ENCODE data around the gene MATN1.

MATN1 gene

DNA sequence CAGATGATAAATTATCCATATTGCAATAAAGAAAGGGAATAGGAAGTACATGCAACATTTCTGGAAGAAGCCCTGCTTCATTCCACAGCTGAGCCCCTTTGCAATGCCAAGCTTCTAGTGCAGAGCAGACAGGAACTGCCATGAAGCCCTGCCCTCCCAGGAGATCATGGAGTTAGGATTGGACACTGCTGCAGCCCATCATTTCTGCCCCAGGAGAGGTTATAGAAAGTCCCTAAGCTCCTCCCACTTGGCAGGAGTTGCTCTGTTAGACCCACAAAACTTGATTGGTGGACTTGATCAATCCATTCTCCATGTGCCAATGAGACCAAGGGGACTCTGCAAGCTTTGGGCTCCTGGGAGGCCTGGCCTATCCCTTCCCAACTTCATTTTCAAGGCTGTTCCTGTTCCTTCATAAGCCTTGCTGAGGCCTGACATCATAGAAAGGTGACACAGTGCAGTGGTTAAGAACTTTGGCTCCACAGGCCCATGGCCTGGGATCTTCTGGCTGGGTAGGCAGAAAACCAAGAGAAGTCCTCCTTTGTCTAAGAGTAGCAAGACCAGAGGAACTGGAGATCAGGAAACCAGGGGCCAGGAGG is 35.5 kb upstream of the MATN1 start:
- DNase-seq, result no peak
- intact Hi-C loops (cut with DNase I), result no loop called here

DNA sequence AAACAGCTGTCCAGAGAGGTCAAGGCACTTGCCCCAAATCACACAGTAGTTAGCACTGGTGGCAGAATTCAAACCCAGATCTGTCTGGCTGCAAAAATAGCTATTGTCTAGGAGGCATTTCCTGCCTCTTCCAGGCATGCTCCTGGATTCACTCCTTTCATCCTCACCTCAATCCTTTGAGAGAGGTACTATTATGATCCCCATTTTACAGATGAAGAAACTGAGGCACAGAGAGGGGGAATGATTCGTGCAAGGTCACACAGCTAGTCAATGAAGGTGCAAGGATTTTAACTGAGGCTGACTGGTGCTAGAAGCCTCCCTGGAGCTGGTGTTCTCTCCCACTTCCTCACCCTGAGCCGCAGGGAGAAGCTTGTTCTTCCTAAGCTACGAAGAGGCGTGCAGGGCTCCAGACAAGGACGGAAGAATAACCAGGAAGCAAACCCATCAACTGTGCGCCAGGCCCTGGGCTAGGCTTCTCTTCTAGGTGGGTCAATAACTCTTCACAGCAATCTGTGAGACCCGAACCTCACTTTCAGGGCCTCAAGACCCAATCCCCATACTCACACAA is 34.8 kb upstream of the MATN1 start:
- intact Hi-C loops (cut with DNase I), result no loop called here

DNA sequence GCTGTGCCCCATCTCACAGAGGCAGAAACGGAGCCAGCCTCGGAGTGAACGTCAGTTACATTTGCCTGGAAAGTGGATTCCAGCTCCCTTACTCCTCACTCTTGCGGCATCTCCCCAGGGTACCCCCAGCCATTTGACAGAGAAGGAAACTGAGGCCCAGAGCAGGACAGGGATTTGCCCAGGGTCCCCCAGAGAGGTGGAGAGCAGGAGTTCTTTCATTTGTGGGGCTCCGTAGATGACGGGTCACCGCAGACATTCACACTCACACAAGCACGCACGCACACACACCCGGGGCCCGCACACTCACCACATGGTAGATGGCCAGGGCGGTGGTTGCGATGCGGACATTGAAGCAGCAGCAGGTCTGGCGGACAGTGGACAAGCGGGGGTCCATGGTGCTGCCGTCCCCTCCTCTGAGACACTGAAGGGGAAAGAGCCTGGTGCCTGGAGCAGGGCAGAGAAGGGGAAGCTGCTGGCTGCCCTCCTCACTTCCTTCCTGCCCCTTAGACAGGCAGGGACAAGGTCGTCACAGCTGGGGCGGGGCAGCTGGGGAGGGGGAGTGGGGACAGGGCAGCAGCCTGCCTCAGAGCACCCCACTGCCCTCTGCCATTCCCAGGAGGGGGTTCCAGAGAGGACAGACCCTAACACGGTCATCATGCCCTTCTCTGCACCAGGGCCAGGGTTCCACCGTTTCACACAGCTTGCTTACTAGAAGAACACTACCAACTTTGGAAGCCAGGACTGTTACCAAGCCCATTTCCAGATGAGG is 34.2 kb upstream of the MATN1 start, which contains the start of gene LAPTM5:
Gene LAPTM5 (minus strand): TSS at position 423 of the 769 bp plus-strand sequence. CDS start 29 bp downstream, at position 394.
- intact Hi-C loops (cut with DNase I), result no loop called here

More for the DNA sequence above, 34.8 kb upstream of the MATN1 start:
- no peak for DNase-seq

DNA sequence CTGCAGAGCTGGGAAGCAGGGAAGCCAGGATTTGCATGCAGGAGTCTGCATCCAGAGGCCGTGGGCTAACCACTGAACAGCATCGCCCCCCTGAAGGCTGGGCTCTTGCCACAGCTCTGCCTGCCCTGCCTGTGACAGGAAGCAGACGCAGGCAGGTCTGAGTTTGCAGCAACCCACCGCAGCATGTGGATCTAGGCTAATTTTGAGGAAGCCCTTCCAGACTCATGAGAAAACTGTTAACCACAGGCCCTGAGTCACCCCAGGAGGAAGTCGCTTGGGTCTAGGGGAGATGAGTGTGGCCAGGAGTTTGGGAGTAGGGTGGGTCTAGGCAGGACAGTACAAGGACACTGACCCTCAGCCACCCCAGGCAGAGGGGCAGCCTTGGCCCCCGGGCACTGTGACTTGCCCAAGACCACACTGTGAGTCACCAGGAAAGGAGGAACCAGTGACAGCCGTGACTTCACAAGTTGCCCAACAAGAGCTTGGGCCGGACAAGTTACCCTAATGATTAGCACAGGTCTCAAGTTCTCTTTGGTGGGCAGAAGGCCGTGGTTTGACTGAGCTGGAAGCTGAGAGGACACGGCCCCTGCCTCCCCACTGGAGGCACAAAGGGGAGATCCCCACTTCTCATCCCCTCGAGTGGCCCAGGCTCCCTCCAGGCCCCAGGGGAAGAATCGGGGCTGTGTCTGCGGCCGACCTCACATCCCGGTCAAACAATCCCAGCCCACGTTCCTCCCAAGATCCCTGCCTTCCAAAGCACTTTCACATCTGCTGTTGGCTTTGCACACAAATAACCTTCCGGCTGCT is 33.4 kb upstream of the MATN1 start:
- intact Hi-C loops (cut with DNase I), result no loop called here
- DNase-seq, result peak in 34 of 42 donors; percentile 24 to 84 (median 51)

More for the DNA sequence above, 34.2 kb upstream of the MATN1 start, which contains the start of gene LAPTM5:
- peak in 22 of 42 donors; percentile 23 to 65 (median 47) for DNase-seq

DNA sequence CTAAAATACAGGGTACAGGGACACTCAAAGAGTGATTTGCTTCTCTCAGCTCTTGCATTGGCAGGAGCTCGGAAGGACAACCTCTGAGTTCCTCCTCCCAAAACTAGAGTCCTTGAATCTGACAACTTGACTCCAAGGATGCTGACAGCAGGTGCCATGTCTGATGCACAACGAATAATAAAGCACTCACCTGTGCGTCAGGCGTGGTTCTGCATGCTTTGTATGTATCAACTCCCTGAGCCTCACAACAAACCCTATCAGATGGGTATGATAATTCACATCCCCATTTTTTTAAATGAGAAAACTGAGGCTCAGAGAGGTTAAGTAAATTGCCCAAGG is 32.8 kb upstream of the MATN1 start:
- intact Hi-C loops (cut with DNase I), result no loop called here
- DNase-seq, result no peak

GRCh38 chr1:30755746-30756145 is 32.4 kb upstream of the MATN1 start:
- intact Hi-C loops (cut with DNase I), result no loop called here
- DNase-seq, result no peak

DNA sequence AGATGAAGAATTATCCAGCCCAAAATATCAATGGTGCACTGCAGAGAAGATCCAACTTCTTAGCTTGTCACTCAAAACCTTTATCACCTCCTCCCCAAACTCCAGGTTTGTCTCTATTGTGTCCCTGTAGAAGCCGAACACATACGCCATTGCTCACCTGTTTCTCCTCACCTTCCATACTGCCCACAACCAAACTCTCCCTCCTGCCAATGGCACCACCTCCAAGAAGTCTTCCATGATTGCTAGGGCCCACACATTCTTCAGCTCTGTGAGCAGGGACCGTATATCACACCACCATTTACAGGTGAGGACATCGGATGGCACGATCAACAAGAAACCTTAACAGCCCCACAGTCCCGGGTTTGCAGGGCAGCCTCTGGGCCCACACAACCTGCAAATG is 31.9 kb upstream of the MATN1 start:
- no peak for DNase-seq

DNA sequence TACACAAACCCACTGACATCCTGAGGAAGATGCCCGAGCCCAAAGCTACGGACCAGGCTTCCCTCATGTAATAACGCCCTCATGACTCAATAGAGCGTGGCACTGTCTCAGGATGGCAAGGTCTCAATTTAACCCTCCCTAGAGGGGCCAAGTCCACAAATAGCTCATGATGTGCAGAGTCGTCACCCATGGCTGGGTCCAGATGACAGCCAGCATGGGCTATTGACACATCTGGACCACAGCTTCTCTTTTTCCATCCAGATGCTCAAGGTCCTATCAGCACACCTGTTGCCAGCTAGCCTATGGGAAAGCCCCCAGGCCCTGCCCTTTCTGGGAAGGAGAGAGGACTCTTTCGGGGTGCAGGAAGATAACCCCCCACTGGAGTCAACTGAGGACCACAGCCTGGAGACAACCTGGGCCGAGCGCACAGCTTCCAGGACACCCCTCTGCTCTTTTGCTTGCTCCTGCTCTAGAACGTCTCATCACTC is 31.3 kb upstream of the MATN1 start:
- intact Hi-C loops (cut with DNase I), result no loop called here
- DNase-seq, result no peak

More for the DNA sequence above, 31.9 kb upstream of the MATN1 start:
- intact Hi-C loops (cut with DNase I), result no loop called here

DNA sequence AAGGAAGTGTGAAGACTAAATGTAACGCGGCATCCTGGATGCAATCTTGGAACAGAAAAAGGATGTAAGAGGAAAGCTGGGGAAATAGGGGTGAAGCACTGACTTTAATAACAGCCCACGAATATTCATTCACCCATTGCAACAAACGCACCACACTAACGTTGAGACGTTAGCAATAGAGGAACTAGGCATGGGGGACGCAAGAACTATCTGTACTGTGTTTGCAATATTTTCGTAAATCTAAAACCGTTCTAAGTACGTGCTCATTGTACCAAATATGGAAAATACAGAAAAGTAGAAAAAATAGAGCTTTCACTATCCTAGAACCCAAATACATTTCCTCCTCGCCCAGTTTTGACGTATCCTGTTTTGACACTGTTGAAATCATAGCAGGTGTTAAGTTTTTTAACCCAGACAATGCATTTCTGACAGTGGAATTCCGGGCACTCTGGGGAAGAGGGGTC is 30.3 kb upstream of the MATN1 start:
- DNase-seq, result no peak
- intact Hi-C loops (cut with DNase I), result no loop called here

DNA sequence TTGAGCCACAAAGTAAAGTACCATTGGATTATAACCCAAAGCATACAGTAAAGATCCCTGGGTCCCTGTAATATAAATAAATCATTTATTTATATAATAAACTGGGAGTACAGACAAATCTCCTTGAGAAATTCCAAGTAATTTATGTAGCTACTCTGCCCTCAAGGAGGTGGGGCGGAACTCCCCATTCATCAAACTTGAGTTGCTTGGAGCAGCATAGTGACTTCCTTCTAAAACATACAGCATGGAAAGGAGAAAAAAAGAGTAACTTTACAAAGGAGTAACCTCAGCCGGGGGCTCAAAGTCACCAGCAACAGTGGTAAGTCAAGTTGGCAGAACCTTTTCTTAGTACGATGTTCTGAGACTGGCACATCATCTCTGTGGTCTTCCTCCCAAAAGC is 29.7 kb upstream of the MATN1 start:
- intact Hi-C loops (cut with DNase I), result no loop called here
- DNase-seq, result no peak

DNA sequence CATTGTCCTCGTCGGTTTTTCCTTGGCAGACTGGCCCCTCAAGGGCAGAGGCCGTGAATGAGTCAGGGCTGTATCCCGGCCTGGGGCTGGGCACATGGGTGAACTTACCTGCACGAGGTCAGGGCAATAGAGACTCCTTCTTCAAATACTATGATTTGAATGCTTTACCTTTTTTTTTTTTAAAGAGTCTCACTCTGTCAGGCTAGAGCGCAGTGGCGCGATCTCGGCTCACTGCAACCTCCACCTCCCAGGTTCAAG is 29.2 kb upstream of the MATN1 start:
- intact Hi-C loops (cut with DNase I), result no loop called here

DNA sequence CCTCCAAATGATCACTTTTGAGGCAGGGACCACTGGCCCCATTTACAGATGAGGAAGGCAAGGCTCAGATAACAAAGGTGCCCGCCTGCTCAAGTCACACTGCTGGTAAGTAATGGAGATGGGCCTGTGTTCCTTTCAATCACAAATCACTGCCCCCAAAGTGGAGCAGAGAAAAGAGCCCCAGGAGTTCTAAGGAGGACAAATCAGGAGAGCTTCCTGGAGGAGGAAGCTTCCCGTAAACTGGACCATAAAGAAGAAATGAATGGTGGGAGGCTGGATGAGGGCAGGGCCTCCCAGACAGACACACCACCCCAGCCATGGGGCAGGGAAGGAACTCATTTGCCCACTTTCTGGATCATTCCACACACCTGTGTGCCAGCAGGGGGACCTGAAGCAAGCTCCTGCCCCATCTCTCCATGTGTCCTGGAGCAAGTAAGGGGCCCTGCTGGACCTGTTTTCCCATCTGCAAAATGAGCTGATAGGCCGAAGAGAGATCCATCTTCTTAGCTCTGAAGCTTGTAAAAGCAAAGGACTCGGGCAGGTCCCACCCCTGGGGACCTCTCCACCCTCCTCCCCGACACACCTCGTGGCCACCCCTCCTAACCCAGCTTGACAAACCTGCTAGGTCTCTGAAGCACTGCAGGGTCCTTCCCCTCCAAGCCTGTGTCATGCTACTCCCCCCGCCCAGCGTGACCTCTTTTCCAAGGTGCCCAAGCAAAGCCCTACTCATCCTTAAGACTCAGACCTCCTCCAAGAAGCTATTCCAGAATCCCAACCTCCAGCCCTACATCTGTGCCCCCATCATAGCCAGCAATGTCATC is 28.7 kb upstream of the MATN1 start:
- intact Hi-C loops (cut with DNase I), result no loop called here
- no peak for DNase-seq

More for the DNA sequence above, 29.2 kb upstream of the MATN1 start:
- DNase-seq, result no peak

DNA sequence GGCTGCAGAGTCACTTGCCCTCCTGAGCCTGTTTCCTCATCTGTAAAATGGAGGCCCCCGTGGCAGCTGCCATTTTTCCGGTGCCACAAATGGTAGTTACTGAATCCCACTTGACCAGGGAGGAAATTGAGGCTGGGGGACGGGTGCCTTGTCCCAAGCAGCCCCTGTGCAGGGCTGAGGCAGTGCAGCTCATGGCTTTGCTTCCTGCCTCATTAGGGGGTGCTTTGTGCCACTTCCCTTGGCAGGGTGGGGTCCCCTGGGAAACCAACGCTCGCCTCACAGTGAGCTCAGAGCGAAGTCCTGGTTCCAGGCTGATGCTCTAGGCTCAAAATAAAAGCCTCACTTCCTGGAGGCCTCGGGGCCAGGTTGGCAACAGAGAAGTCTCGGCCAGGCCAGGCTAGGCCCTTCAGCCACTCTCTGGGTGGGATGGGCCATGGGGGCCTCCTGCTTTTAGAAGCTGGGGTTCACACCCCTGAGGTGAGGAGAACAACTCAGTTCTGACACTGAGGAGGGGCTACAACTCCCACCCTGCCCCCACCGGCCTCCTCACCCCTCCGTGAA is 27.4 kb upstream of the MATN1 start:
- no peak for DNase-seq

GRCh38 chr1:30749691-30750583 is 26.6 kb upstream of the MATN1 start:
- DNase-seq, result no peak
- intact Hi-C loops (cut with DNase I), result no loop called here

More for the DNA sequence above, 27.4 kb upstream of the MATN1 start:
- intact Hi-C loops (cut with DNase I), result no loop called here

- DNase-seq, result peak in 14 of 42 donors; percentile 31 to 72 (median 58)
Measured at GRCh38 chr1:30748699-30749401, 25.5 kb upstream of the MATN1 start.

DNA sequence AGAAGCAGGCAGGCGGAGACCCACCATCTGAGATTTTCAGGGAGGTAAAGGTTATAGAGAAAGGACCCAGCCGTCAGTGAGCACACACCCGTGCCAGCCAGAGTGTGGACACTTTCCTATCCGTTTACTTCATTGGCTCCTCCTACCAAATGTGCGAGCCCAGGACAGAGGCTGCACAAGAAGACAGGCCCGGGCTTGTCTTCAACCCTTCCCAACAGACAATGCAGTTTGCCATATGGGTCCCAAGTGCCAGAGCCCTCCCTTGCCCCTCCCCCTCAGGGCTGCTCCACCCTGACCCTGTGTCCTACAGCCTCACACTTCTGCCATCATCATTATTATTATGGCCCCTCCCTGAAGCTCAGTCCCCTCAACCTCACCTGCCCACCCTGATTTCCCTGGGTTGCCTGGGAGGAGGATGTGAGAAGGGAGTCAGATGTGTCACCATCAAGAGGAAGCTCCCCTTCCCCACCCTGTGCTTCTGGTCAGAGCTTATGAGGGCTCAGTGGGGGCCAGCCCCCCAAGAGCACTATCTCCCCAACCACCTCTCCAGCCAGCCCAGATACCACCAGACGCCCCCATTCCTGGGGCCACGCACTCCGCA is 24.8 kb upstream of the MATN1 start:
- DNase-seq, result peak in 30 of 42 donors; percentile 37 to 88 (median 66)
- intact Hi-C loops (cut with DNase I), result no loop called here

More at GRCh38 chr1:30748699-30749401, 25.5 kb upstream of the MATN1 start:
- intact Hi-C loops (cut with DNase I), result no loop called here
